HL-60 (cell line): ENCODE results near the gene FTH1.
"Not testable (repeated sequence)": the region's sequence is repeated elsewhere in the genome, so short reads cannot be mapped to it uniquely, and the experiment has no call there.

Experiments used
- GABPA ChIP-seq: IDR thresholded peaks from 2 replicates; pipeline ENCODE4 v1.6.1; 2012; ENCODE audit warnings: low read depth
- POLR2AphosphoS5 ChIP-seq: IDR thresholded peaks from 2 replicates; pipeline ENCODE4 v1.6.1; 2012; ENCODE audit warnings: low read depth
- REST ChIP-seq: IDR thresholded peaks from 2 replicates; pipeline ENCODE4 v1.6.1; 2012; ENCODE audit warnings: low read depth; ENCODE audit not compliant: insufficient replicate concordance
- SPI1 ChIP-seq: IDR thresholded peaks from 2 replicates; pipeline ENCODE4 v1.6.1; 2012; ENCODE audit warnings: low read depth, mild to moderate bottlenecking, borderline replicate concordance
- TF ChIP-seq, protein P1 (sequence below): IDR thresholded peaks from one replicate; pipeline ENCODE4 v1.5.1; 2011; ENCODE audit warnings: low read length, control low read depth, inconsistent platforms; ENCODE audit not compliant: insufficient read depth

DNA sequence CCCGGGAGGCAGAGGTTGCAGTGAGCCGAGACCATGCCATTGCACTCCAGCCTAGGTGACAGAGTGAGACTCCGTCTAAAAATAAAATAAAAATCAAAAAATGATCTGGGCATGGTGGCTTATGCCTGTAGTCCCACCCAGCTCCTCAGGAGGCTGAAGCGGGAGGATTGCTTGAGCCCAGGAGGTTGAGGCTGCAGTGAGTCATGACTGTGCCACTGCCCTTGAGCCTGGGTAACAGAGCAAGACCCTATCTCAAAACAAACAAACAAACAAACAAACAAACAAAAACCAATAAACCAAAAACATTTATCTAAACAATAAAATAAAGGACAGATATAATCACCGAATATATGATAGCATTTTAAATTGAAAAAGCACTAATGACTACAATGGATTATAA, 13.8 kb downstream of the FTH1 start:
- TF ChIP-seq, protein P1, sequence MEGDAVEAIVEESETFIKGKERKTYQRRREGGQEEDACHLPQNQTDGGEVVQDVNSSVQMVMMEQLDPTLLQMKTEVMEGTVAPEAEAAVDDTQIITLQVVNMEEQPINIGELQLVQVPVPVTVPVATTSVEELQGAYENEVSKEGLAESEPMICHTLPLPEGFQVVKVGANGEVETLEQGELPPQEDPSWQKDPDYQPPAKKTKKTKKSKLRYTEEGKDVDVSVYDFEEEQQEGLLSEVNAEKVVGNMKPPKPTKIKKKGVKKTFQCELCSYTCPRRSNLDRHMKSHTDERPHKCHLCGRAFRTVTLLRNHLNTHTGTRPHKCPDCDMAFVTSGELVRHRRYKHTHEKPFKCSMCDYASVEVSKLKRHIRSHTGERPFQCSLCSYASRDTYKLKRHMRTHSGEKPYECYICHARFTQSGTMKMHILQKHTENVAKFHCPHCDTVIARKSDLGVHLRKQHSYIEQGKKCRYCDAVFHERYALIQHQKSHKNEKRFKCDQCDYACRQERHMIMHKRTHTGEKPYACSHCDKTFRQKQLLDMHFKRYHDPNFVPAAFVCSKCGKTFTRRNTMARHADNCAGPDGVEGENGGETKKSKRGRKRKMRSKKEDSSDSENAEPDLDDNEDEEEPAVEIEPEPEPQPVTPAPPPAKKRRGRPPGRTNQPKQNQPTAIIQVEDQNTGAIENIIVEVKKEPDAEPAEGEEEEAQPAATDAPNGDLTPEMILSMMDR = not testable (repeated sequence)
- TF ChIP-seq POLR2AphosphoS5, GABPA, REST, SPI1: not testable (repeated sequence)
